Measurements from ENCODE around the gene APLP2.

DNA sequence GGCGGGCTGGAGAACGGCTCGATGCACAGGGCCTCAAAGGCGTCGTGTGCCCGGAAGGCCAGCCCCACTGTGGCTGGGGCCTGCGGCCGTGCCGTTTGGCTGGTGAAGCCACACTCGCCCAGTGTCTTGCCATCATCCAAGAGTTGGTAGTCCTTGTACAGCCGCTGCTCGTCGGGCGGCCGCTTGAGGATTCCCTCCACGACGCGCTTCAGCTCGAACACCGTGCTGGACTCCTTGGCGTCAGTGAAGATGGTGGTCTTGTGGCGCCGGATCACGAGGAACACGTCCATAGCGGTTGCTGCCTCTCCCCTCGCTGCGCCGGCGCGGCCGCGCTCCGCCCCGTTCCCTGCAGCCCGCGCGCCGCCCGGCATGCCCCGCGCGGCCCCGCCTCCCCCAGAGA, 36.8 kb upstream of the APLP2 start:
- TF ChIP-seq, protein P1, sequence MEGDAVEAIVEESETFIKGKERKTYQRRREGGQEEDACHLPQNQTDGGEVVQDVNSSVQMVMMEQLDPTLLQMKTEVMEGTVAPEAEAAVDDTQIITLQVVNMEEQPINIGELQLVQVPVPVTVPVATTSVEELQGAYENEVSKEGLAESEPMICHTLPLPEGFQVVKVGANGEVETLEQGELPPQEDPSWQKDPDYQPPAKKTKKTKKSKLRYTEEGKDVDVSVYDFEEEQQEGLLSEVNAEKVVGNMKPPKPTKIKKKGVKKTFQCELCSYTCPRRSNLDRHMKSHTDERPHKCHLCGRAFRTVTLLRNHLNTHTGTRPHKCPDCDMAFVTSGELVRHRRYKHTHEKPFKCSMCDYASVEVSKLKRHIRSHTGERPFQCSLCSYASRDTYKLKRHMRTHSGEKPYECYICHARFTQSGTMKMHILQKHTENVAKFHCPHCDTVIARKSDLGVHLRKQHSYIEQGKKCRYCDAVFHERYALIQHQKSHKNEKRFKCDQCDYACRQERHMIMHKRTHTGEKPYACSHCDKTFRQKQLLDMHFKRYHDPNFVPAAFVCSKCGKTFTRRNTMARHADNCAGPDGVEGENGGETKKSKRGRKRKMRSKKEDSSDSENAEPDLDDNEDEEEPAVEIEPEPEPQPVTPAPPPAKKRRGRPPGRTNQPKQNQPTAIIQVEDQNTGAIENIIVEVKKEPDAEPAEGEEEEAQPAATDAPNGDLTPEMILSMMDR (conservative IDR thresholded peaks at IDR 0.05; ENCODE audit: low read depth in 2 of 2): no peak
- TF ChIP-seq, protein P2, sequence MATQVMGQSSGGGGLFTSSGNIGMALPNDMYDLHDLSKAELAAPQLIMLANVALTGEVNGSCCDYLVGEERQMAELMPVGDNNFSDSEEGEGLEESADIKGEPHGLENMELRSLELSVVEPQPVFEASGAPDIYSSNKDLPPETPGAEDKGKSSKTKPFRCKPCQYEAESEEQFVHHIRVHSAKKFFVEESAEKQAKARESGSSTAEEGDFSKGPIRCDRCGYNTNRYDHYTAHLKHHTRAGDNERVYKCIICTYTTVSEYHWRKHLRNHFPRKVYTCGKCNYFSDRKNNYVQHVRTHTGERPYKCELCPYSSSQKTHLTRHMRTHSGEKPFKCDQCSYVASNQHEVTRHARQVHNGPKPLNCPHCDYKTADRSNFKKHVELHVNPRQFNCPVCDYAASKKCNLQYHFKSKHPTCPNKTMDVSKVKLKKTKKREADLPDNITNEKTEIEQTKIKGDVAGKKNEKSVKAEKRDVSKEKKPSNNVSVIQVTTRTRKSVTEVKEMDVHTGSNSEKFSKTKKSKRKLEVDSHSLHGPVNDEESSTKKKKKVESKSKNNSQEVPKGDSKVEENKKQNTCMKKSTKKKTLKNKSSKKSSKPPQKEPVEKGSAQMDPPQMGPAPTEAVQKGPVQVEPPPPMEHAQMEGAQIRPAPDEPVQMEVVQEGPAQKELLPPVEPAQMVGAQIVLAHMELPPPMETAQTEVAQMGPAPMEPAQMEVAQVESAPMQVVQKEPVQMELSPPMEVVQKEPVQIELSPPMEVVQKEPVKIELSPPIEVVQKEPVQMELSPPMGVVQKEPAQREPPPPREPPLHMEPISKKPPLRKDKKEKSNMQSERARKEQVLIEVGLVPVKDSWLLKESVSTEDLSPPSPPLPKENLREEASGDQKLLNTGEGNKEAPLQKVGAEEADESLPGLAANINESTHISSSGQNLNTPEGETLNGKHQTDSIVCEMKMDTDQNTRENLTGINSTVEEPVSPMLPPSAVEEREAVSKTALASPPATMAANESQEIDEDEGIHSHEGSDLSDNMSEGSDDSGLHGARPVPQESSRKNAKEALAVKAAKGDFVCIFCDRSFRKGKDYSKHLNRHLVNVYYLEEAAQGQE (IDR thresholded peaks at IDR 0.05; ENCODE audit: unreplicated experiment): no peak
- TF ChIP-seq POLR2AphosphoS5 (IDR thresholded peaks at IDR 0.05; ENCODE audit: low read depth): no peak
- TF ChIP-seq, protein P3, sequence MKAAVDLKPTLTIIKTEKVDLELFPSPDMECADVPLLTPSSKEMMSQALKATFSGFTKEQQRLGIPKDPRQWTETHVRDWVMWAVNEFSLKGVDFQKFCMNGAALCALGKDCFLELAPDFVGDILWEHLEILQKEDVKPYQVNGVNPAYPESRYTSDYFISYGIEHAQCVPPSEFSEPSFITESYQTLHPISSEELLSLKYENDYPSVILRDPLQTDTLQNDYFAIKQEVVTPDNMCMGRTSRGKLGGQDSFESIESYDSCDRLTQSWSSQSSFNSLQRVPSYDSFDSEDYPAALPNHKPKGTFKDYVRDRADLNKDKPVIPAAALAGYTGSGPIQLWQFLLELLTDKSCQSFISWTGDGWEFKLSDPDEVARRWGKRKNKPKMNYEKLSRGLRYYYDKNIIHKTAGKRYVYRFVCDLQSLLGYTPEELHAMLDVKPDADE (IDR thresholded peaks at IDR 0.05): no peak

Measured in GM23338 (cell line).